HG02798 (cell line): Measurements from ENCODE around the gene PALLD.

Source experiments
- ATAC-seq: cut with Tn5 transposase; IDR thresholded peaks from one replicate; pipeline ENCODE4 v1.9.1; 2021; ENCODE audit warnings: mild to moderate bottlenecking; ENCODE audit not compliant: unreplicated experiment, poor library complexity

Gene PALLD

DNA sequence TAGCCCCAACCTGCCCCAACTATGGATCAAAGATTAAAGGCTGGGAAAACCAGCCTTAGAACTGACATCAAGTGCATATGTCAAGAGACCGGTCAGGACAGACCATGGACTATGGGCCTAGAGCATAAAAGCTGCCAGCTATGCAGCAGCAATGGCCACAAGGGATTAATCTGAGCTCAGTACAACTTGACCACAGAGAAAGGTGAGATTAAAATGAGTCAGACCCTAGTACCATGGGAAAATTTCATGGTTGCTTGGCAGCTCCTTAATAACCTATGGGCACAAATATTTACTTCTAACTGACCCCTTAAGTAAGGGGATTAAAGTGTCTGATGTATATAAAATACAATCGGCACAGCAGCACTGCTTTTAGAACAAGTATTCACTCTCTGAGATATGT lies 458.8 kb downstream of the PALLD start:
- ATAC-seq: no peak

DNA sequence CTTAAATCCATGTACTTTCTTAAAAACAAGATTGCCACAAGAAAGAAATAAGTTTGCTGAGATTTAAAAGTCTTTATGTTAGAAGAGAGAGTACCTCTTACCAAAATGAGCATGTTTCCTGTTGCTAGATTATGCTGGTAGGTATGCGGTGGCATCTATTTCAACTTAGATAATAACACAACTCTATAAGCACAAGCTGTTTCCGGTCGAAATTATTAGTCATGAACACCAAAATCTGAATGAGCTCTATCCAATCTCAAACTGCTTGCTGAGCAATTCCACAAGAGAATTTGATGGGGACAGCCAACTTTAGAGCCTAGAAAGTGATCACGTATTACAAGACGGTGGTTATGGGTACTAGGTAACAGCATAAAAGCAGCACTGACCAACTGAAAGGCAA lies 463.9 kb downstream of the PALLD start:
- no peak for ATAC-seq

DNA sequence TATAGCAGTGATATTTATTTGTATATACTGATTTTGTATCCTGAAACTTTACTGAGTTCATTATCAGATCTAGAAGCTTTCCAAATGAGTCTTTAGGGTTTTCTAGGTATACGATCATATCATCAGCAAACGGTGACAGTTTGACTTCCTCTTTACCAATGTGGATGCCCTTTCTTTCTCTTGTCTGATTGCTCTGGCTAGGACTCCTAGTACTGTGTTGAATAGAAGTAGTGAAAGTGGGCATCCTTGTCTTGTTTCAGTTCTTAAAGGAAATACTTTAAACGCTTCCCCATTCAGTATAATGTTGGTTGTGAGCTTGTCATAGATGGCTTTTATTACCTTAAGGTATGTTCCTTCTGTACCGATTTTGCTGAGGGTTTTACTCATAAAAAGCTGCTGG lies 475.7 kb downstream of the PALLD start:
- no peak for ATAC-seq
